ENCODE results near the gene FCRL2.

The FCRL2 gene, protein sequence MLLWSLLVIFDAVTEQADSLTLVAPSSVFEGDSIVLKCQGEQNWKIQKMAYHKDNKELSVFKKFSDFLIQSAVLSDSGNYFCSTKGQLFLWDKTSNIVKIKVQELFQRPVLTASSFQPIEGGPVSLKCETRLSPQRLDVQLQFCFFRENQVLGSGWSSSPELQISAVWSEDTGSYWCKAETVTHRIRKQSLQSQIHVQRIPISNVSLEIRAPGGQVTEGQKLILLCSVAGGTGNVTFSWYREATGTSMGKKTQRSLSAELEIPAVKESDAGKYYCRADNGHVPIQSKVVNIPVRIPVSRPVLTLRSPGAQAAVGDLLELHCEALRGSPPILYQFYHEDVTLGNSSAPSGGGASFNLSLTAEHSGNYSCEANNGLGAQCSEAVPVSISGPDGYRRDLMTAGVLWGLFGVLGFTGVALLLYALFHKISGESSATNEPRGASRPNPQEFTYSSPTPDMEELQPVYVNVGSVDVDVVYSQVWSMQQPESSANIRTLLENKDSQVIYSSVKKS

DNA sequence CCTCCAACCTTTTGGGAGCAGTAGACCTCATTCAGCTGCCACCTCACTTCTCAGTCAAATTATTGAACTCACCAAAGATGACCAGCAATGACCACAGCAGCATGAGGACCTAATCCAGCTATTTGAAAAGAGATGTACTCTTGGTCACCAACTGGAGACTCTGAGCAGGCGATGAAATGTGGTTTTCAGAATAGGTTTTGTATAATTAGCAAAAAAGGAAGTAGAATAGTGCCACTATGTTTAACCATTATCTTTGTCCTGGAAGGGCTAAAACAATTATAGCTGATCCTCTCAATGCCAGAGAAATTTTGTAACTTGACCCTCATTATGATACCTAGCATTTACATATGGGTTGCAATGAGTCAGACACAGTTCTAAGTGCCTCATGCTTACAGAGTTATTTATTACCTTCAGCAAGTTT, at the start of gene FCRL2:
TSS of gene FCRL2 (minus strand) at position 162 of the 421 bp plus-strand sequence. CDS start at position 103, 59 bp downstream.
- no peak for DNase-seq

DNA sequence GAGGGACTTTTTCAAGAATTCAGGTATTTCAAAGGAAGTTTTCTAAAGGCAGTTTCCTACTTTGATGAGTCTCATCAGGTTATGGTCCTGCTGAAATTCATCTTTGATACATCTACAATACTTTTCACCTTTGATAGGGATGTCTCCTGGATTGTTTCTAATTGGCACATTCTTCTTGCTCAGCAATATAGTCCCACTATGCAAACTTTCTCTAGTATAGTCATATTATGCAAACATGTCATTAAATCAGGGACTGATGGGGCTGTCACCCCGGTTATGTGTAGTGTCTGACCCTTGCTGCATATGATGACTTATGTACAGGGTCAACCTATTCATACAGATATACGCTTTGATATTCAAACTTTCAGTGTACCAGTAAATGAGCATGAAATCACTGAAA, 43.4 kb upstream of the FCRL2 start:
- DNase-seq: no peak

DNA sequence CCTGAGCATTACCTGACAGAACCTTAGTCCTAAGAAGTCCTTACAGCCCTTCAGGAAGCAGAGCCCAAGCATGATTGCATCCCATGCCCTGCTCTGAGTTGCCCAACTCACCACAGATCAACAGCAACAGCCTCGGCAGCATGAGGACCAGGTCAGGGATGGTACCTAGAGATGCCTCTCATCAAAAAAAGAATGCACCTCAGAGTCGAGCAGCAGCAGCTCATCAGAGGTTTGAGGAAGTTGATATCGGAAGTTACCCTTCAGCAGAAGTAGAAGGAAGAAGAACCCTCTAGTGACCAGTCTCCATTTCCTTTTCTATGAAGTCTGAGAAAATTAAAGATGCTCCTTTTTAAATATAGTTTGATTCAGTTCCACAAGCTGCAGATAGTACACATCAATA, 43.0 kb upstream of the FCRL2 start, which contains the start of gene FCRL1:
TSS of gene FCRL1 (minus strand) at position 225 of the 400 bp plus-strand sequence. CDS start at position 142, 83 bp downstream.
- no peak for DNase-seq

DNA sequence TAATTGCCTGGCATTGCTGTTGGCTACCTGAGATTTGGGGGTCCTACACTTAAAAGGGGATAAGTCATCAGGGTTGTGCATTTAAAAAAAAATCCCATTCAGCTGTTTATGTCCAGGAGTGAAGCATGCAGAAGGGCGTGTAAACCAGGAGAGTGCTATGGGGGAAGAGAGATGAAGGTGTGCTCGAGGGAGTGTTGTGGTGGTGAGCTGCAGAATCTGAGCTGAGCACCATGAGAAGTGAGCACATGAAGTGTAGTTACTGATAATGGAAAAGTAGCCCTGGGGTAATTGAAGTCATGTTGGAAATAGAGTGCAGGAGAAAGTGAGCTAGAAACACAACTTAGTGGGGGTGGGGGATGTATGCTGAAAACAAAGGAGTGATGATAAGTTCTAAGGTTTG, 42.3 kb upstream of the FCRL2 start:
- DNase-seq: no peak

DNA sequence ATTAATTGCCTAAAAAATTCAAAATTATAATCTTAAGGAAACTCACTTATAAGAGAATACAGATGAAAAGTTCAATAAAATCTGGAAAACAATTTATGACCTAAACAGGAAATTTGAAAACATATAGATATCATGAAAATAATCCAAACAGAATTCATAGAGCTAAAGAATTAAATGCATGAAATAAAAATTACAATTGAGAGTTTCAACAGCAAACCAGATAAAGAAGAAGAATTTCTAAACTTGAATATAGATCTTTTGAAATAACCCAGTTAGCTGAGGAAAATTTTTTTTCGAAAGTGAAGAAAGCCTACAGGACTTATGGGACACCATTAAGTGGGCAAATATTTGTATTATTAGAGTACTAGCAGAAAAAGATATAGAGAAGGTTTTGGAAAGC, 36.3 kb upstream of the FCRL2 start:
- DNase-seq: no peak

DNA sequence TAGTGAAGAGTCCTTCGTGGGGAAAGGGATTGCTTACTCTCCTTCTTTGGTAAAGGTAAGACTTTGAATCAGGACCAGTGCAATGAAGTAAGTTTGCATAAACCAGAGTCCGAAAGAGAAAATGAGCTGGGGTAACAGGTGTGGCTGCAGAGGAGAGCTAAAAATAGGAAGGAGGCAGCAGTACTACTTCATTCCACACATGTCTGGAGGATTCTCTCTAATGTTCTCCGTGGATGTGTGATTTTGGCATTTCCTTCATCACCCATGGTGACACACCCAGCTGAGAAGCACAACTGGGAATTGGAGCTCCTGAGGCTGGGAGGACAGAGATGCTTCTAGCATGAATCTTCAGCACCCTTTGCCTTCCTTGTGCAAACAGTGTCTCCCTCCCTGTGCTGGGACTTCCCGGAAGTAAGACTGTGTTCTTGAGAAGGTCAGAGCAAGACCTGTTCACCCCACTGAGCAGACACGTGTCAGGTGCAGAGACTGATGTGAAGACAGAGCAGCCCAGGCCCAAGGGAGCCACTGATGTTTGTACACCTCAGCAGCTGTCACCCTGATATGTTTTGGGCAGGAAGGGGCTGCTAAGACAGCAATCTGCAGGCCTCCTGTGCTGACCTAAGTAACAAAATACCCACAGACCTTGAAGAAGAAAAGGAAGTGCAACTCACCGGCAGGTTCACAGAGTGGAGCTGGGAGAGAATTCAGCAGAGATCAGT, 29.7 kb upstream of the FCRL2 start:
- no peak for DNase-seq

DNA sequence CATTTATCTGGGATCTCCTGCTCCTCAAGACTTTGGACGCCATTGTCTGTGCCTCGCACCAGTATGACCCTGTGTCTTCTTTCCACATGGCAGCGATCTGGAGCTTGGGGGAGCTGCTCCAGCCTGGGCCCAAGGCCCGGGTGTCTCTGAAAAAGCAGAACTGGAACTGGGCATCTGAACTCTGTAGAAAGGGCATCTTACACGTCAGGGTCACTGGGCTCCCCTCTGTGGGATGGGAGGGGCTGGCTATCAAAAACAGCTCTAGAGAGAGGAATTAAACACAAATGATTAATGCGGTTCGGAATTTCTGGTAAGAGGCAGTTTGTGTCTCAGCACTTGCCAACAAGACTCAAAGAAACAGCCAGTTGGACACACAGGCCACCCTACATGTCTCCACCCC, 26.9 kb upstream of the FCRL2 start:
- no peak for DNase-seq

DNA sequence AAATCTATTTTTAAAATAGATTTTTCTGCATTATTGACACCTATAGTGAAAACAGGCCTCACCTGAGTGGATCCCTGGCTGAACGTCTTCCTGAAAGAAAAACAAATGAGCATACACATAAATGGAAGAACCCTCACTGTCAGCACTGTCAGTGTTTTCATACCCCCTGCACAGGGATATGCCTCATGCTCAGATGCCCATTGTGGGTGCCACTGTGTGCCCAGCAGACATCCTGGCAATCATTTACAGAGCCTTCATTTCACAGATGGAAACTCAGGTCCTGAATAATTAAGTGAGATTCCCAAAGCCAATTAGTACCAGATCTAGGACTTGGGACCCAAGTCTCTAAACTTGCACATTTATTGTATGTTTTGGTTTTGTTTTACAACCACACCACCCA, 23.1 kb upstream of the FCRL2 start:
- DNase-seq: no peak

DNA sequence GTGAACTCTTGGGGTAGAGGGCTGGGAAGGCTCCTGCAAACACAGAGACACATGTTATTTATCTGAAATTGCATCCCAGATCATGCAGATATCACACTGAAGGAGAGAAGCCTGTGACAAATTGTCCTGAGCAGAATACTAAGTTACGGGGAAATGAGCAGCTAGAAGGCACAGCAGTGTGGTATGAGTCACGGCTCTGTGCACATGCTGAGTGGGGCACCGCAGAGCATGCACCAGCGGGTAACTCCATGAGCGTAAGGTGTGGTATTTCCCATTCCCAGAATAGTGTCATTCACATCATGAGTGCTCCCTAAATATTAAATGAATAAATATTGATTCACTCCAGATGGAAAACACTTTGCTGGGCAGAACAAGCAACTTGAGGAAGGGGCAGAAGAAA, 21.3 kb upstream of the FCRL2 start:
- no peak for DNase-seq

DNA sequence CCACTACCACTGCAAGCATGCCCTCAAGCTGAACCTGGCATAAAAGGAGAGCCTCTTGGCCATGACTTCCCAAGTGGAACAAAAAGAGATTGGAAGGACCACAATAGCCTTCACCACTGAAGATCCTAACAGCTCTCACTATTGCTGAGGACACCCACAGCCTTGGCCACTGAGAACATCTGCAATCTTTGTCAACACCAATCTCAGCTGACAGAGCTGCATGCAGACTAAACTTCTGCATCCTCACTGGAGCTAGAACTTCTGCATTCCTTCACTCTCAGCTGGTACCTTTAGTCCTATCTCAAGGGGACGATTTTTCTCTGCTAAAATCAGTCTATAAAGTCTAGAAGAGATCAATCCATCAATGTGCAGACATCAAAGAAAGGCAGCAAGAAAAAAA, 8.3 kb upstream of the FCRL2 start:
- DNase-seq: no peak

DNA sequence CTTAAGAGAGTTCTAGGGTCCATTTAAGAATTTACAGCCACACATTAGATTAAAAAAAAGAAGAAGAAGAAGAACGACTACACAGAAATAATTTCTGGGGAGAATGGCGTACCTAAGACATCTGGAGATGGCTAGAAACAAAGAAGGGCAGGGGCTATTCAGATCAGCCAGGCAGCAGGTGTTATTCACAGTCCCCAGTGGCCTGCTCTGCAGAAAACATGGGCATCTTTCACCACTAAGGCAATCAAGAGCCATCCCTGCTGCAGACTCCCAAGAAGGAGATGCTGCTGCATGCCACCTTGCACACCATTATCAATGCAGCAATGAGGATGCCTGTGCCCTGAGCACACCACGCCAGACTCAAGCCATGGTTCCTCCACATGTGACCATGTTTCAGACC, 7.9 kb upstream of the FCRL2 start:
- no peak for DNase-seq

DNA sequence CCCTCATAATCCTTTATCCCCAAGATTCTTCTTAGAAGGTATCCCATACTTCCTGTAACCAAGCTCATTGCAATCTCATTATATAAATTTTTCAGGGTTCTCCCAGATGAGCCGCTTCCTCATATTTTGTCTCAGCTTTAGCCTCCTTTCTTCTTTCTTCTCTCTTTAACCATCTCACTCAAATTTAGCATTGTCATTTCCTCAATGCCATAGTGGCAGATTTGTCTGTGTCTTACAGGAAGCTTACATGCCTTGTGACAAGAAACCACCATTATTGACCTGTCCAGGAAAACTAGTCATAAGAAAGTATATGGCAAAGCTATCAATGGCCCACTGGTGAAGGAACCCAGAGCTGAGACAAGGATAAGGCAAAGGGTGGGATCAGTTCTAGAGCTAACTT, 6.0 kb upstream of the FCRL2 start:
- DNase-seq: no peak

DNA sequence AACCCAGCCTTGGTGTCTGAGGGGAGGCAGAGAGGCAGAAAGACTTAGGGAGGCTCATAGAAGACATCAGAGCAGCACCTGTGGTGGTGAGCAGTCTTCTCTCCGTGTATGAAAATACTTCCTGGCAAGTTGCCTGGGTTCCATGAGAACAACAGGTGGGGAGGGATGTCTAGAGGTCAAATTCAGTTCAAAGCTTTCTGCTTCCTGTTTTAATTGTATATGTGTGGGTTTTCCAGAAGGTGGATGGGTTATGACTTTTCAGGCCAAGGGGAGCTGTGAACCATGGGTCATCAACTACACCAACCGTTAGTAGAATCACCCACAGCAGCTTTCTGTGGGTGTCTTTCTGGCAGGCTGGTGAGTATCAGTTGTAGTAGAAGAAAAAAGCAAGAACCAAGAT, 4.1 kb upstream of the FCRL2 start:
- no peak for DNase-seq

DNA sequence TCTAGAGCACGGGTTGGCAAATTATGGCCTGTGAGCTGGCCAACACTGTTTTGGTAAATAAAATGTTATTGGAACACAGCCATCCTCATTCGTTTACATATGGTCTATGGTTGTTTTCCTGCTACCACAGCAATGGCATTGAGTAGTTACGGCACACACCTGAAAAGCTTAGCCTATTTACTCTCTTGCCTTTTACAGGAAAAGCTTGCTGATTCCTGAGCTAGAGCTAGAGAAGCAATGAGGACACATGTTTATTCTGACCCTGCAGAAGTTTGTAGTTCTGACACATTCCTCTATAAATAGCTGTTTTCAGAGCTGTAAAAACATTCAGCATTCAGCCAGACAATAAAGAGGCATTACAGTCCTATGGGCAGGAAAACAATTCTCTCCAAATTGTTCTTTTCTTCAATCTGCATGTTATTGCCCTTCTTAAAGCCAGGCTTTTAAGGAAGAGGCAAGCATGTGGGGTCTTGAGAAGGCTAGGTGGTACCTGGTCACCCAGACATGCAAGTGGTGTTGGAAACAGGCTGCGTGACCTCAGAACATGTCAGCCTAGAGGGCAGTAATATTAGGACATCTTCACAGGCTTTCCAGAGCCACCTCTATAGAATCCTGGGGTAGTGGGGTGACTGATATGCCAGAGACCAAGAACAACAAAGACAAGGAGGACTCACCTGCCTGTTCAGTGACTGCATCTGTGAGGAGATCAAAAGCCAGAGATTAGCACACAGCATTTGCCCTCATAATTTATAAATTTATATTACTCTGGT, 1.6 kb downstream of the FCRL2 start:
- DNase-seq: no peak

DNA sequence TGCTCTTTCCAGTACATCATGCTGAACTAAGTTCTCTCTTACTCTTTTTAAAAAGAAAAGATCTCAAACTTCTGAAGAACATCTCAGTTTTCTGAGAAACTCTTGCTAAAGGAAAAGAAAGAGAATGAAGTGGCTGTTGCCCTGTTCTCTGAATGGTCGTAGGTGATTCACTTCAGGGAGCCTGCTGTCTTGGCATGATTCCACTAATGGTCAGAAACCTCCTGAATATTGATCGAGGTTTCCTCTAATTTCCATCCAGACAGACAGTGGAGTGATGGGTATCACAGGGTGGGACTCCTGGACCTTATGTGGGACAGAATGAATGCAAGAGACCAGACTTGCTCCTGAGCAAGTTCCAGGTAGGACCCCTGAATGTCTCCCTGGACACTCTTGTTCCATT, 2.5 kb downstream of the FCRL2 start:
- no peak for DNase-seq

DNA sequence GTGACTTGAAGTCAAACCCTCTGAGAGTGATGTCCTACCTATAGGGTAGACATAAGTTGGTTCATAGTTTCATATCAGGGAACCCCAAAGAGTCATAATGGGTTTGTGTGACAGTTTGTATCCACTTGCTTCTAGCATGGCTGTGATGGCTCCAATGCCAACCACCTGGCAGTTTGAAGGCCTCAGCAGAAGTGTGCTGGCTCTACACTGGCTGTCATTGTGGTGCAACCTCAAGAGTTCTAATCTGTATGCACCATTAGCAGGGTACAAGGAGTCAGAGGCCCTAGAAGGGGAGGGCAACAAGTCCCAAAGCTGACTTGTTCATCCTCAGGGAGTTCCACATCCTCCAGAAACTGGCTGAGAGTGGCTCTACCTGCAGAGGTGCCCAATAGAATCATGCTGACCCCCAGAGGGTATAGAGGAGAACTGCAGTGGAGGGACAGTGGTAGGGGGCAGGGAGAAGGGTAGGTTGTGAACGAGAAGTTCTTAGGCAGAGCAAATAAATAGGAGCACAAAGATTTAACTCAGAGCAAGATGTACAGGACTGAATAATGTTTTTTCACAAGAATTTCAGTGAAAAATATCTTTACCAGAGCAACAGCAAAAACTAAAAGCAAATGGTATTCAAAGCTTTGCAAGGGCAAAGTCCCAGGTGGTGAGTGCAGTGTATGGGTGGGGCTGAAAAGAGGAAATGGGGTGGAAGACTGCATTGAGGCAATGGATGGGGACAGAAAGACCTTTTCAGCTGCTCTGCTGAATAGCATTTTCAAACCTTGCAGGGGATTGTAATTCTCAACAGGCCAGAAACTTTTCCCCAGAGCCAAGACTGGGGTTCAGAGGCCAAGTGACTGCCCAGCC, 3.2 kb downstream of the FCRL2 start:
- no peak for DNase-seq

DNA sequence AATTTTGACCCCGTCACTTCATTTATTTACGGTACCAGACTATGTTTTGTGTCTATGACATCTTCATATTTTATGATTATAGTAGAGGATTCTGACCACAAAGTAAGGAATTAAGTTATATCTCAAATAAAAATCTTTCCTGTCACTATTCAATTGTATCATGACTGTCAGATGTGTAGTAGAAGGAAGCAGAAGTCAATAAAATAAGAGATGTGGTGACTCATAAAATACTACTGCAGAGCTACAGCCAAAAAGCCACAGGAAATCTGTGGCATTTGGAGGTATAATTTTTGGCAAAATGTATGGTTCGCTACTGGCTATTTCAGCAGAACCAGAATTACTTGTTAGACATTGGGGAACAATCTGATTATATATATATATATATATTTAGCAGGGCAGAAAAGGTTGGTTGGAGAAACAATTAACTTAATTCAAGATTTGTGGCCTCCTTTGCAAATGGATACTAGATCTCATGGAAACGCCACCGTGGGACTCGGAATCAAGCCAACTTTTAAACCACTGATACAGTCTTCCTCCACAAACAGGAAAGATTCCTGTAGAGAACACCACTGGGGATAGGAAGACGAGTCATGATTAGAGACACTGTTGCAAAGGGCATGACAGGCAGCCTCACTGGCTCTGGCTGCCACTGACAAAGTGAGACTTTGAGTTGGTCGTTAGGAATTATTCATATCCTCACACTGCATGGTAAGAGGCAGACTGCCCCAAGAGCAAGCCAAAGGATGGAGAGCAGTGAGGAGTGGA, 5.1 kb downstream of the FCRL2 start:
- DNase-seq: no peak

DNA sequence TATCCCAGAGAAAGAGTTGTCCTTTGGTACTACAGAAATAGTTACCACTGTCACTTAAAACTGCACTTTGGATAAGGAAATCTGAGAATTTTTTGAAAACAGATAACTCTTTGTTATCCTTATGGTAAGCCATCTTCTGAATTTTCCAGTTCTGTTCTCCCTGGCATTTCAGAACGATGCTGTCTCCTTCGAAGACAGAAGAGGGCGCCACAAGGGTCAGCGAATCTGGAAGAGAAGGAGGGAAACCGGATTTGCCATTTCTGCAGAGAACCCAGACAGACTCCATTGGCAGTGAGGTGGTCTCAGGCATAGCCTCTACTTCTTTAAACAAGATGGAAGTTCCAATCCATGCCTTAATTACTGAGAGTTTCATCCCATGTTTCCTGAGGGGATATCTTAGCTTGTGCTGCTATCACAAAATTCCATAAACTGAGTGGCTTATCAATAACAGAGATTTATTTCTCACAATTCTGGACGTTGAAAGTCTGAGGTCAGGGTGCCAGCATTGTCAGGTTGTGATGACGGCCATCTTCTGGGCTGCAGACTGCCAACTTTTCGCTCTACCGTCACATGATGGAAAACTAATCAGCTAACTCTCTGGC, 6.4 kb downstream of the FCRL2 start:
- no peak for DNase-seq

DNA sequence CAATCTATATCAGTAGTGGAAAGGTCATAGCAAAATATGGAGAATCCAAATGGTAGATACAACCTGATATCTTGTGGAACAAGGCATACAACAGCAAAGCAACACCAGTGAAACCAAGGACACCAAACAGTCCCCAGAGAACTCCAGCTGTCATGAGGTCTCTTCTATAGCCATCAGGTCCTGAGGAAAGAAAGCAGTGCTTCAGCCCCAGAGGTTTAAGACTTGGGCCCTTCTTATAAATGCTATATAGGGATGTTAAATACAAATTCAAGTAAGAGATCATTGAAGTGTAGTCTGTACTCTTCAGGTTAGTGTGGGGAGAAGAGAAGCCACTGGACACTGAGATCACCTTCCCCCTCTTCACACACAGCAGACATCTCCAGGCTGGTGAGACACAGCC, 10.1 kb downstream of the FCRL2 start:
- DNase-seq: no peak

DNA sequence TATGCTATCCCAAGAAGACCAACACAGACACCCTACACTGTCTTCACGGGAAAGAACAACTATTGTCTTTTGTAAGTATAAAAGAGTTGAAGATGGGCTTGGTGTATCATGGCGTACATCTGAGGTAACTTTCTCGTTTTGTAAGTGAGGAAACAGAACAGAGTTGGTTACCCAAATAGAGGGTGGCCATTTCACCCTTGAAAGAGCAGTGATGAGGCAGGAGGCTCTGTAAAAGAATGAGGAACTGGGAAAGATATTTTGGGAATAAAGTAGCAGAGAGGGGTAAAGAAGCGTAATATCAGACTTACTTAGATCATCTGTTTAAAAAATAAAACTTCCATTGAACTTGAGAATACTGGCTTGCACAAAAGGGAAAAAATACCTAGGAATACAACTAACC, 18.9 kb downstream of the FCRL2 start:
- DNase-seq: no peak

DNA sequence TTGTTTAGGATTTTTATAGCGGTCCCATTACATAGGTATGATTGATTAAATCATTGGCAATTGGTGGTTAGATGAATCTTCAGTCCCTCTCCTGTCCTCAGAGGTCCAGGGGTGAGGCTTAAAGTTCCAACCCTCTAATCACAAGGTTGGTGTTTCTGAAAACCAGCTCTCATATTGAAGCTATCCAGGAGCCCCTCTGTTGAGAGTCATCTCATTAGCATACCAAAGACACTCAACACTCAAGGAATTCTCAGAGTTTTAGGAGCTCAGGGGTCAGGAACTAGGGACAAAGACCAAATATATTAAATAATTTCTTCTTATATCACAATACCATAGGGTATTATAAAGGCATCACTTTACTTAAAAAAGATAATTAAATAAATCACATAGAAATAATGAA, 23.3 kb downstream of the FCRL2 start:
- no peak for DNase-seq
